Measurements from ENCODE around the gene KLHL26. TPM values are rescaled to one million over a fixed set of nuclear protein-coding genes. Genes with fewer than 3 reads are reported as not detected.

The KLHL26 gene
- polyA plus RNA-seq, 1 experiment, result 2.3 TPM

- no peaks in the 10 kb centered on the region for H3K27me3 ChIP-seq (ENCODE audit: control insufficient read depth, insufficient read depth, low read length)
- no peak overlapping the region for H3K4me3 ChIP-seq (ENCODE audit: low read depth, low read length)
- peaks cover 9% of the 10 kb centered on the region for H3K36me3 ChIP-seq (ENCODE audit: control insufficient read depth, insufficient read depth, low read length)
- TF ChIP-seq CTCF (IDR thresholded peaks at IDR 0.05; ENCODE audit: insufficient read depth, low read depth, low read length), result no peak
- DNase-seq (ENCODE audit: low read depth), result no peak
- CTCF ChIA-PET, result interaction anchor here (1.1 to 2.5 kb wide), 5 partner anchors 10 to 223 kb away, joined by 3 to 7 read pairs (median 5); no protein-coding TSS in a partner anchor
- POLR2A ChIA-PET, result no interaction called here
These were observed 35.2 kb downstream of the KLHL26 start for GRCh38 chr19:18672044-18672451.

- CTCF ChIA-PET, result interaction anchor here (0.6 to 2.5 kb wide), 6 partner anchors 9 to 224 kb away, joined by 3 to 7 read pairs (median 5); no protein-coding TSS in a partner anchor
- DNase-seq (ENCODE audit: low read depth), result no peak
These were observed 35.9 kb downstream of the KLHL26 start for GRCh38 chr19:18672606-18673337.

GRCh38 chr19:18674616-18675015, 37.8 kb downstream of the KLHL26 start:
- Histone ChIP-seq H3K27me3 (ENCODE audit: control insufficient read depth, insufficient read depth, low read length) (no peaks in the 10 kb centered on the region), H3K36me3 (ENCODE audit: control insufficient read depth, insufficient read depth, low read length) (no peaks in the 10 kb centered on the region), H3K4me3 (ENCODE audit: low read depth, low read length) (no peak overlapping the region)
- ChIA-PET POLR2A (no interaction called here), CTCF (interaction anchor here (0.8 to 3.1 kb wide), 3 partner anchors 86 to 224 kb away, joined by 3 to 15 read pairs (median 3); partner anchors contain the start of gene REX1BD)
- no peak for TF ChIP-seq CTCF (IDR thresholded peaks at IDR 0.05; ENCODE audit: insufficient read depth, low read depth, low read length)
- DNase-seq (ENCODE audit: low read depth), result no peak

More at GRCh38 chr19:18672606-18673337, 35.9 kb downstream of the KLHL26 start:
- Histone ChIP-seq H3K36me3 (ENCODE audit: control insufficient read depth, insufficient read depth, low read length) (peaks cover 7% of the 10 kb centered on the region), H3K4me3 (ENCODE audit: low read depth, low read length) (no peak overlapping the region), H3K27me3 (ENCODE audit: control insufficient read depth, insufficient read depth, low read length) (no peaks in the 10 kb centered on the region)
- POLR2A ChIA-PET, result no interaction called here
- TF ChIP-seq CTCF (IDR thresholded peaks at IDR 0.05; ENCODE audit: insufficient read depth, low read depth, low read length), result peak; percentile 30; the same call in 1 of the 2 replicates

DNA sequence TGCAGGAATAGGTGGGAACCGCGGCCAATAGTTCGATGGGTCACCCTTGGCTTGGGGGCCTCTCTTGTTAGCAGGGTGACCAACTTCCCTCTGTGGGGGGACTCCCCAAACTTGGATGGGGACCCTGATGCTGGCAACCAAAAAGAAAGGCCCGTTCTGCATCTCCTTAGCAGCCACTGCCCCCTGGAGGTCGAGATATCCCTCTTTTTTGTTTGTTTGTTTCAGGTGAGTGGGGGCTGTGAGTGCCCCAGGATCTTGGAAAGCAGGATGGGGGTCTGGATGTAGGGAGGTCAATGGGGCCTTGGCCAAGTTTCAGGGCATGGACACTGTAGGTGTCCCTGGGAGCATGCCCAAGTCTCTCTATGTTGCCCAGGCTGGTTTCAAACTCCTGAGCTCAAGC, 39.0 kb downstream of the KLHL26 start:
- no peaks in the 10 kb centered on the region for H3K36me3 ChIP-seq (ENCODE audit: control insufficient read depth, insufficient read depth, low read length)
- ChIA-PET CTCF (interaction anchor here (0.5 to 3.1 kb wide), 15 partner anchors 8 to 325 kb away, joined by 3 to 17 read pairs (median 3); partner anchors contain the start of gene REX1BD), POLR2A (no interaction called here)

More for the DNA sequence above, 39.0 kb downstream of the KLHL26 start:
- no peak for DNase-seq (ENCODE audit: low read depth)
- Histone ChIP-seq H3K4me3 (ENCODE audit: low read depth, low read length) (no peak overlapping the region), H3K27me3 (ENCODE audit: control insufficient read depth, insufficient read depth, low read length) (no peaks in the 10 kb centered on the region)
- TF ChIP-seq CTCF (IDR thresholded peaks at IDR 0.05; ENCODE audit: insufficient read depth, low read depth, low read length), result peak; percentile 51

Data from BJ (cell line).